Mesendoderm (in vitro differentiated cells): ENCODE results near the gene CLIC6.

Experiments
- DNase-seq: peaks from one replicate; pipeline ENCODE4 v3.0.0; 2013
- H2AK5ac ChIP-seq: 2 replicates; pipeline ENCODE4 v1.6.1; 2013; ENCODE audit warnings: low read length, inconsistent platforms
- H2BK120ac ChIP-seq: 2 replicates; pipeline ENCODE4 v1.6.1; 2013; ENCODE audit warnings: low read depth, mild to moderate bottlenecking, low read length, moderate library complexity, mixed read lengths
- H2BK15ac ChIP-seq: replicated peaks from 2 replicates; pipeline ENCODE4 v1.6.1; 2013; ENCODE audit warnings: low read depth, mild to moderate bottlenecking, moderate library complexity
- H2BK5ac ChIP-seq: 2 replicates; pipeline ENCODE4 v1.6.1; 2013; ENCODE audit warnings: low read length, inconsistent platforms
- H3K18ac ChIP-seq: 2 replicates; pipeline ENCODE4 v1.6.1; 2013; ENCODE audit warnings: mild to moderate bottlenecking, low read length, mixed read lengths
- H3K23ac ChIP-seq: one replicate; pipeline ENCODE4 v1.6.1; 2013; ENCODE audit warnings: low read length
- H3K27ac ChIP-seq: 2 replicates; pipeline ENCODE4 v1.5.1; 2013; ENCODE audit warnings: low read depth, mild to moderate bottlenecking, inconsistent platforms, low read length, moderate library complexity
- H3K27me3 ChIP-seq: 2 replicates; pipeline ENCODE4 v1.6.1; 2013; ENCODE audit warnings: low read length, control low read depth, mild to moderate bottlenecking, inconsistent platforms; ENCODE audit not compliant: insufficient read depth, poor library complexity
- H3K36me3 ChIP-seq: 2 replicates; pipeline ENCODE4 v1.6.1; 2013; ENCODE audit warnings: low read length, inconsistent platforms; ENCODE audit not compliant: control insufficient read depth, insufficient read depth
- H3K4ac ChIP-seq: one replicate; pipeline ENCODE4 v1.6.1; 2013; ENCODE audit warnings: low read depth, mild to moderate bottlenecking, low read length, moderate library complexity
- H3K4me1 ChIP-seq: 2 replicates; pipeline ENCODE4 v1.6.1; 2013; ENCODE audit warnings: low read depth, low read length, inconsistent platforms; ENCODE audit not compliant: control insufficient read depth
- H3K4me2 ChIP-seq: 2 replicates; pipeline ENCODE4 v1.6.1; 2013; ENCODE audit warnings: low read length
- H3K4me3 ChIP-seq: 2 replicates; pipeline ENCODE4 v1.5.1; 2013; ENCODE audit warnings: mild to moderate bottlenecking, low read length
- H3K56ac ChIP-seq: one replicate; pipeline ENCODE4 v1.6.1; 2013; ENCODE audit warnings: low read length
- H3K79me1 ChIP-seq: 2 replicates; pipeline ENCODE4 v1.6.1; 2013; ENCODE audit warnings: low read length, inconsistent platforms
- H3K79me2 ChIP-seq: 2 replicates; pipeline ENCODE4 v1.6.1; 2013; ENCODE audit warnings: mild to moderate bottlenecking, low read length; ENCODE audit not compliant: control insufficient read depth, insufficient read depth
- H3K9ac ChIP-seq: 2 replicates; pipeline ENCODE4 v1.6.1; 2013; ENCODE audit warnings: low read length, inconsistent platforms
- H4K5ac ChIP-seq: one replicate; pipeline ENCODE4 v1.6.1; 2013; ENCODE audit warnings: low read length
- H4K8ac ChIP-seq: one replicate; pipeline ENCODE4 v1.6.1; 2013; ENCODE audit warnings: low read depth, mild to moderate bottlenecking, control low read depth, low read length, moderate library complexity
- WGBS: extraction: QIAGEN DNeasy Blood & Tissue Kit; methylation state at CpG from one replicate; pipeline ENCODE4 v1.1.7; 2013; ENCODE audit warnings: low lambda C conversion rate, missing lambda C conversion rate; ENCODE audit not compliant: insufficient coverage; ENCODE audit errors: extremely low coverage; 5-methylcytosine and 5-hydroxymethylcytosine counted together

CLIC6 gene

GRCh38 chr21:34671462-34671861 lies 2.7 kb downstream of the CLIC6 start:
- Histone ChIP-seq H4K5ac (no peak overlapping the region), H3K4me2 (no peak overlapping the region), H3K27ac (no peak overlapping the region), H3K79me1 (no peaks in the 10 kb centered on the region), H2BK15ac (no peak overlapping the region), H2BK5ac (no peak overlapping the region), H2BK120ac (no peak overlapping the region), H3K4me1 (no peaks in the 10 kb centered on the region), H3K23ac (no peak overlapping the region), H3K36me3 (no peaks in the 10 kb centered on the region), H4K8ac (no peak overlapping the region), H2AK5ac (no peak overlapping the region), H3K56ac (no peak overlapping the region), H3K4me3 (no peak overlapping the region), H3K18ac (no peak overlapping the region), H3K9ac (no peak overlapping the region), H3K4ac (no peak overlapping the region), H3K79me2 (no peaks in the 10 kb centered on the region), H3K27me3 (peaks cover 22% of the 10 kb centered on the region)
- WGBS = no CpG with 5 or more reads among the region's 1 CpG
- DNase-seq = no peak

- no peak overlapping the region for H3K4me3 ChIP-seq
- H3K9ac ChIP-seq = no peak overlapping the region
- H3K18ac ChIP-seq = no peak overlapping the region
- no peak for DNase-seq
- no peak overlapping the region for H2BK15ac ChIP-seq
- peaks cover 22% of the 10 kb centered on the region for H3K27me3 ChIP-seq
- H3K23ac ChIP-seq = no peak overlapping the region
- no peaks in the 10 kb centered on the region for H3K4me1 ChIP-seq
- WGBS = no CpG with 5 or more reads among the region's 4 CpGs
- no peak overlapping the region for H3K4me2 ChIP-seq
- H2AK5ac ChIP-seq = no peak overlapping the region
- no peaks in the 10 kb centered on the region for H3K79me1 ChIP-seq
- no peak overlapping the region for H3K56ac ChIP-seq
- no peak overlapping the region for H3K4ac ChIP-seq
- H3K79me2 ChIP-seq = no peaks in the 10 kb centered on the region
- no peak overlapping the region for H2BK120ac ChIP-seq
- no peak overlapping the region for H2BK5ac ChIP-seq
- no peaks in the 10 kb centered on the region for H3K36me3 ChIP-seq
- H3K27ac ChIP-seq = no peak overlapping the region
- H4K8ac ChIP-seq = no peak overlapping the region
- no peak overlapping the region for H4K5ac ChIP-seq
Measured at GRCh38 chr21:34671891-34672290, 3.1 kb downstream of the CLIC6 start.

GRCh38 chr21:34673006-34673405 lies 4.2 kb downstream of the CLIC6 start:
- Histone ChIP-seq H3K79me2 (no peaks in the 10 kb centered on the region), H2AK5ac (no peak overlapping the region), H3K4me3 (no peak overlapping the region), H2BK5ac (no peak overlapping the region), H3K79me1 (no peaks in the 10 kb centered on the region), H3K36me3 (no peaks in the 10 kb centered on the region), H3K4me2 (no peak overlapping the region), H4K8ac (no peak overlapping the region), H3K4me1 (no peaks in the 10 kb centered on the region), H2BK120ac (no peak overlapping the region), H3K56ac (no peak overlapping the region), H4K5ac (no peak overlapping the region), H3K18ac (no peak overlapping the region), H3K4ac (no peak overlapping the region), H3K23ac (no peak overlapping the region), H2BK15ac (no peak overlapping the region), H3K9ac (no peak overlapping the region), H3K27ac (no peak overlapping the region), H3K27me3 (peaks cover 18% of the 10 kb centered on the region)
- DNase-seq = no peak
- WGBS = no CpG with 5 or more reads among the region's 3 CpGs

GRCh38 chr21:34674468-34674867 lies 5.7 kb downstream of the CLIC6 start:
- no peak overlapping the region for H3K23ac ChIP-seq
- no peak overlapping the region for H2BK15ac ChIP-seq
- H3K4me1 ChIP-seq = no peaks in the 10 kb centered on the region
- H4K8ac ChIP-seq = no peak overlapping the region
- H3K79me2 ChIP-seq = no peaks in the 10 kb centered on the region
- no peak overlapping the region for H3K9ac ChIP-seq
- no peak overlapping the region for H3K18ac ChIP-seq
- H3K36me3 ChIP-seq = no peaks in the 10 kb centered on the region
- no peak overlapping the region for H3K4ac ChIP-seq
- H3K27ac ChIP-seq = no peak overlapping the region
- H2BK120ac ChIP-seq = no peak overlapping the region
- no peak overlapping the region for H3K4me3 ChIP-seq
- H3K27me3 ChIP-seq = peaks cover 12% of the 10 kb centered on the region
- no peak overlapping the region for H4K5ac ChIP-seq
- H3K79me1 ChIP-seq = no peaks in the 10 kb centered on the region
- no peak overlapping the region for H3K56ac ChIP-seq
- H3K4me2 ChIP-seq = no peak overlapping the region
- H2BK5ac ChIP-seq = no peak overlapping the region
- no peak overlapping the region for H2AK5ac ChIP-seq
- no peak for DNase-seq

GRCh38 chr21:34675871-34676270 lies 7.1 kb downstream of the CLIC6 start:
- WGBS = no CpG with 5 or more reads among the region's 5 CpGs

GRCh38 chr21:34679051-34679450 lies 10.3 kb downstream of the CLIC6 start:
- Histone ChIP-seq H3K4me2 (no peak overlapping the region), H2AK5ac (no peak overlapping the region), H2BK5ac (no peak overlapping the region), H3K27me3 (no peaks in the 10 kb centered on the region), H3K36me3 (no peaks in the 10 kb centered on the region), H3K4me3 (no peak overlapping the region), H2BK120ac (no peak overlapping the region), H3K56ac (no peak overlapping the region), H4K5ac (no peak overlapping the region), H3K23ac (no peak overlapping the region), H3K18ac (no peak overlapping the region), H3K79me1 (no peaks in the 10 kb centered on the region), H3K79me2 (no peaks in the 10 kb centered on the region), H3K4me1 (no peaks in the 10 kb centered on the region), H4K8ac (no peak overlapping the region), H3K27ac (no peak overlapping the region), H3K9ac (no peak overlapping the region), H2BK15ac (no peak overlapping the region), H3K4ac (no peak overlapping the region)
- no CpG with 5 or more reads among the region's 5 CpGs for WGBS
- peak; percentile 18 for DNase-seq

More at GRCh38 chr21:34675871-34676270, 7.1 kb downstream of the CLIC6 start:
- Histone ChIP-seq H3K18ac (no peak overlapping the region), H3K4me2 (no peak overlapping the region), H3K79me2 (no peaks in the 10 kb centered on the region), H2BK120ac (no peak overlapping the region), H3K4me1 (no peaks in the 10 kb centered on the region), H4K5ac (no peak overlapping the region), H2AK5ac (no peak overlapping the region), H3K4me3 (no peak overlapping the region), H3K27me3 (peaks cover 4% of the 10 kb centered on the region), H3K9ac (no peak overlapping the region), H3K79me1 (no peaks in the 10 kb centered on the region), H4K8ac (no peak overlapping the region), H3K56ac (no peak overlapping the region), H3K36me3 (no peaks in the 10 kb centered on the region), H3K27ac (no peak overlapping the region), H2BK15ac (no peak overlapping the region), H3K4ac (no peak overlapping the region), H2BK5ac (no peak overlapping the region), H3K23ac (no peak overlapping the region)
- no peak for DNase-seq
